SK-N-SH treated with all-trans-retinoic acid at 6 μM for 48 hours (cell line): ENCODE measurements around the gene XPO6.

ENCODE experiments used
- ARNTL ChIP-seq: fragments of 450-650 bp; formaldehyde crosslinking; IDR thresholded peaks from 2 replicates; pipeline ENCODE4 v1.5.0; 2020; ENCODE audit warnings: low read depth, mild to moderate bottlenecking, moderate library complexity, borderline replicate concordance
- ESRRG ChIP-seq: fragments of 250-450 bp; sonication (Bioruptor Pico); IDR thresholded peaks from 2 replicates; pipeline ENCODE4 v1.6.1; 2021; ENCODE audit warnings: mild to moderate bottlenecking
- ISL1 ChIP-seq: fragments of 250-450 bp; sonication (Bioruptor Pico); IDR thresholded peaks from 2 replicates; pipeline ENCODE4 v2.1.2; 2022; ENCODE audit warnings: mild to moderate bottlenecking, moderate library complexity
- TCF4 ChIP-seq: fragments of 250-450 bp; sonication (Bioruptor Pico); IDR thresholded peaks from 2 replicates; pipeline ENCODE4 v1.8.0; 2021; ENCODE audit warnings: mild to moderate bottlenecking, moderate library complexity, borderline replicate concordance
- TOX ChIP-seq: fragments of 250-450 bp; sonication (Bioruptor Pico); IDR thresholded peaks from 2 replicates; pipeline ENCODE4 v1.8.0; 2021; ENCODE audit warnings: mild to moderate bottlenecking, moderate library complexity, borderline replicate concordance
- ZNF70 ChIP-seq: fragments of 450-650 bp; formaldehyde crosslinking; IDR thresholded peaks from 2 replicates; pipeline ENCODE4 v1.5.0; 2020; ENCODE audit warnings: mild to moderate bottlenecking, moderate library complexity

GRCh38 chr16:28118637-28119036 lies 93.1 kb downstream of the XPO6 start:
- TF ChIP-seq ESRRG (CRISPR knock-in tag) (no peak), TOX (CRISPR knock-in tag) (no peak), TCF4 (CRISPR knock-in tag) (no peak), ZNF70 (CRISPR knock-in tag) (no peak), ISL1 (CRISPR knock-in tag) (no peak), ARNTL (CRISPR knock-in tag) (no peak)
